Measurements from ENCODE around the gene ZFP57.

The ZFP57 gene

GRCh38 chr6:29625337-29625930 is 55.5 kb downstream of the ZFP57 start:
- DNase-seq, result no peak

DNA sequence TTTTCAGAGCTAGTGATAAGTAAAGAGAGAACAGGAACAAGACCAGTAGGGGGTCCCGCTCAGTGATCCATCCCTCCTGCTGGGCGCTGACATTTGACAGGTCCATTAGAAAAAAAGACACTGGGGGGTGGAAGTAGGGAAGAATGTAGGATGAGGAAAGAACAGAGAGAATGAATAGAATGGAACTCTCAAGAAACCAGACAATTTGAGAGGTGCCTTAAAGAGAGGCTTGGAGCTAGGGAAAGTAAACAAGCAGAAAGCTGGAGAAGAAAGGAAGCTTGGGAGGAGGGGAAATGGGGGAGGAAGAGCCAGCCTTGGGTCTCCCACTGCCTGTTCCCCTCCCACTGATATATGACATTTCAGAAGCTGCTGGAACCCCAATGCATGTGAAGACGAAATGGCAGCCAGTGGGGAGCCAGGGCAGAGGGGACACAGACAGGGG is 56.4 kb downstream of the ZFP57 start:
- no peak for DNase-seq

Measured in inflammatory macrophage (primary cell).